ENCODE measurements around the gene FIZ1. TPM values are rescaled to one million over a fixed set of nuclear protein-coding genes. Genes with fewer than 3 reads are reported as not detected.

FIZ1 gene
- total and polyA plus RNA-seq, 11 donors, result 10.0 to 16.7 (median 12.9) TPM

DNA sequence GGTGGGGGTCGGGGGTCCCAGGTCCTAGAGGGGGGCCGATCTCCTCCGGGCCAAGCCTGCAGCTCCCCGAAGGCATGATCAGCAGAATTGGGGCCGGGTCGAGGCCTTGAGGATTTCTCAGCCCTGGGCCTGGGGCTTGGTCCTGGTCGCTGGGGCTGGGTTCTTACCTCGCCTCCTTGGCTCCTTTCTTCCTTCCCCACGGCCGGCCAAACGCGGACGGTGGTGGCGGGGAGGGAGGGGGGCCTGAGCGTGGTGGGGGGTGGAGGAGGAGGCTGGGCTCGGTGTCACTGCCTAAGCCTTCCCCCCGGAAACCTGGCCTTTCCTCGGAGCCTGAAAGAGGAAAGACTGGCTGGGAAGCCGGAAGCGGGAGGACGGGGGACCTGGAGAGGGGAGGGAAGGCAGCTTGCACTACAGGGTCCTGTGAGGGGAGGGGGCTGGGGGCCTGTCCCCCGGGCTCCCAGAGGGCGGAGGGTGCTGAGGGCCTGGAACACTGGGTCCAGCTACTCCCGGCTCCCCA, 18.6 kb downstream of the FIZ1 start, which contains the start of gene ZNF579:
Gene ZNF579, minus strand, starts transcription at position 221 of the 517 bp plus-strand sequence. CDS start 1,209 bp downstream, outside the sequence.
- peak; percentile 89 to 91 (median 90) for DNase-seq
- H3K4me1 ChIP-seq, result peaks cover 0 to 25% (median 12%) of the 10 kb centered on the region in 12 donors
- 0 to 2% (median 1%) methylated on average over 9 to 24 of the region's 24 CpGs for WGBS, 4 donors
- peaks cover 0 to 26% (median 16%) of the 10 kb centered on the region in 9 donors for H3K36me3 ChIP-seq
- H3K27me3 ChIP-seq, result peaks cover 0 to 3% (median 0%) of the 10 kb centered on the region in 9 donors
- peak within 1 kb of the TSS; percentile 74 to 97 (median 90) for H3K4me3 ChIP-seq
- intact Hi-C loops (cut with DNase I), result loop anchor here in 3 of 10 donors (2.0 to 5.0 kb wide), 4 partner anchors 33 to 64 kb away; partner anchors contain the start of gene SBK3 (in 1 of the 3)
- ATAC-seq, result peak; percentile 78 to 92 (median 86)
- TF ChIP-seq CTCF (IDR thresholded peaks at IDR 0.05), result no peak
- no peak for TF ChIP-seq POLR2A (IDR thresholded peaks at IDR 0.05)
- H3K27ac ChIP-seq, result peak within 1 kb of the TSS; percentile 89 to 99 (median 94)
- H3K9me3 ChIP-seq, result no peaks in the 10 kb centered on the region

GRCh38 chr19:55579766-55580621, 19.3 kb downstream of the FIZ1 start:
- intact Hi-C loops (cut with DNase I), result loop anchor here in 4 of 10 donors (2.0 to 5.0 kb wide), 5 partner anchors 33 to 63 kb away; partner anchors contain the start of gene SBK3 (in 1 of the 4)
- peaks cover 0 to 21% (median 9%) of the 10 kb centered on the region in 12 donors for H3K4me1 ChIP-seq
- peak overlapping the region; percentile 74 to 97 (median 90) for H3K4me3 ChIP-seq
- H3K9me3 ChIP-seq, result no peaks in the 10 kb centered on the region
- peaks cover 0 to 26% (median 16%) of the 10 kb centered on the region in 9 donors for H3K36me3 ChIP-seq
- peak overlapping the region; percentile 89 to 99 (median 94) for H3K27ac ChIP-seq
- TF ChIP-seq CTCF (IDR thresholded peaks at IDR 0.05) (no peak), POLR2A (IDR thresholded peaks at IDR 0.05) (no peak)
- 8 to 14% (median 12%) methylated on average over 14 to 20 of the region's 20 CpGs for WGBS, 4 donors
- no peaks in the 10 kb centered on the region for H3K27me3 ChIP-seq
- ATAC-seq (peak; percentile 33 to 64 (median 48)), DNase-seq (peak in 2 of 5 donors; percentile 49 to 52)

DNA sequence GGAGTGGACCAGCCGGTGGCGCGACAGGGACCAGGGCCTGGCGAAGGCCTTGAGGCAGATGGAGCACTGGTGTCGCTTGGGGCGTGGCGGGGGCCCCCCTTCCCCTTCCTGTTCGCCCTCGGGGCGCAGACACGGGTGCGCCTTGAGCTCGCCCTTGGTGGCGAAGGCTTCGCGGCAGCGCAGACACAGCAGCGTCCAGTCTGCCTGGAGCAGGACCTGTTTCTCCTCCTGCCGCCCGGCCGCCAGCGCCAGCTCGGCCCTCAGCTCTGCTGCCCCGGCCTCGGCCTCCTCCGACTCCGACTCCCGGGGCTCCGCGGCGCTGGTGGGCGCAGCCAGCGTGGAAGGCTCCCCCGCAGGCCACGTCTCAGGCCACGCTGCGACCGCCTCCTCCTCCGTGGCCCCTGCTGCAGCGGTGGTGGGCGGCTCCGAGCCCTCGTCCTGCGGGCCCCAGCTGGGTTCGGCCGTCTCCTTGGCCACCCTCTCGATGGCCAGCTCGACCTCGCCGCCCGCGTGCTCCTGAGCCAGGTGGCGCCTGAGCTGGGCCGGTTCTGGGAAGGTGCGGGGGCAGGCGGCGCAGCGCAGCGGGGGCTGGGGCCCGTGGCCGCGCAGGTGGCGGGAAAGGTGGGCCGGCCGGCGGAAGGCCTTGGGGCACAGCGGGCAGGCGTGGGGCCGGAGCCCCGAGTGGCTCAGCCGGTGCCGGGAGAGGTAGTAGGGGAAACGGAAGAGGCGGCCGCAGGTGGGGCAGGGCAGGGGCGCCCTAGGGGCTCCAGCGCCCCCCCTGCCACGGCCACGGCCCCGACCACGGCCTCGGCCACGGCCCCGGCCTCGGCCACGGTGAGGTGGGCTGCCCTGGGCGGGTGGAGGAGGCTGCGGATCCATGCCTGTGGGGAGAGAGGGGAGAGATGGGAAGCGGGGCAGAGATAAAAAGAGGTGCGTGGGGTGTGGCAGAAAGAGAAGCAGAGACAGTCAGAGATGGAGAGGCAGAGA, 20.3 kb downstream of the FIZ1 start:
- H3K4me1 ChIP-seq, result peaks cover 0 to 21% (median 9%) of the 10 kb centered on the region in 12 donors
- no peaks in the 10 kb centered on the region for H3K27me3 ChIP-seq
- TF ChIP-seq POLR2A (IDR thresholded peaks at IDR 0.05), result no peak
- TF ChIP-seq CTCF (IDR thresholded peaks at IDR 0.05), result no peak
- peaks cover 0 to 26% (median 16%) of the 10 kb centered on the region in 9 donors for H3K36me3 ChIP-seq
- H3K9me3 ChIP-seq, result no peaks in the 10 kb centered on the region
- ATAC-seq (peak in 1 of 4 donors; percentile 3), DNase-seq (no peak)
- peak overlapping the region in 8 of 12 donors; percentile 90 to 99 (median 94) for H3K27ac ChIP-seq
- peak overlapping the region in 9 of 12 donors; percentile 74 to 95 (median 91) for H3K4me3 ChIP-seq
- WGBS, 4 donors, result 92 to 95% (median 94%) methylated on average over 53 to 90 of the region's 90 CpGs
- intact Hi-C loops (cut with DNase I), result loop anchor here in 1 of 10 donors (5.0 kb wide), 1 partner anchor 47 kb away; no protein-coding TSS in a partner anchor

Measured in heart left ventricle (tissue), 16 donors.